IPS-NIHi7 (cell line): ENCODE measurements around the gene COL26A1.
"Not testable (repeated sequence)": the region's sequence is repeated elsewhere in the genome, so short reads cannot be mapped to it uniquely, and the experiment has no call there.

ENCODE experiments used
- DNase-seq: peaks from one replicate; pipeline ENCODE4 v3.0.0; 2012; ENCODE audit warnings: mixed read lengths; ENCODE audit errors: extremely low spot score

COL26A1 gene

GRCh38 chr7:101496017-101496416, 133.3 kb downstream of the COL26A1 start:
- DNase-seq, result no peak

DNA sequence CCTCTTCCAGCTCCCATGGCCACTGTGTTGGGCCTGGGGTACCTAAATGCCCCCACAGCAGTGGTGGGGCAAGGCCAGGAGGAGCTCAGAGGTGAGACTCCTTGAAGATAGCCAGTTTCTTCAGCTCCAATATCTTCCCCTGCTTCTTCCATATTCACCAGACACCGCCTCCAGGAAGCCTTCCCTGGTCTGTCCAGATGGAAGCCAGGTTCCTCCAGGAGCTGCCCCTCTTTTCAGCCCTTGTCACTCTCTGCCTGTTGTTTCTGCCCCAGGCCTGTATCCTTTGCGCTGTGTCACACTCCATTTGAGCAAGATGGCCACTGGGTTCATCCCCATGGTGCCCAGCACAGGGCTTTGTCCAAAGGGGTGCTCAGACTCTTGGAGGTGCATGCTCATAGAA, 138.7 kb downstream of the COL26A1 start:
- no peak for DNase-seq

DNA sequence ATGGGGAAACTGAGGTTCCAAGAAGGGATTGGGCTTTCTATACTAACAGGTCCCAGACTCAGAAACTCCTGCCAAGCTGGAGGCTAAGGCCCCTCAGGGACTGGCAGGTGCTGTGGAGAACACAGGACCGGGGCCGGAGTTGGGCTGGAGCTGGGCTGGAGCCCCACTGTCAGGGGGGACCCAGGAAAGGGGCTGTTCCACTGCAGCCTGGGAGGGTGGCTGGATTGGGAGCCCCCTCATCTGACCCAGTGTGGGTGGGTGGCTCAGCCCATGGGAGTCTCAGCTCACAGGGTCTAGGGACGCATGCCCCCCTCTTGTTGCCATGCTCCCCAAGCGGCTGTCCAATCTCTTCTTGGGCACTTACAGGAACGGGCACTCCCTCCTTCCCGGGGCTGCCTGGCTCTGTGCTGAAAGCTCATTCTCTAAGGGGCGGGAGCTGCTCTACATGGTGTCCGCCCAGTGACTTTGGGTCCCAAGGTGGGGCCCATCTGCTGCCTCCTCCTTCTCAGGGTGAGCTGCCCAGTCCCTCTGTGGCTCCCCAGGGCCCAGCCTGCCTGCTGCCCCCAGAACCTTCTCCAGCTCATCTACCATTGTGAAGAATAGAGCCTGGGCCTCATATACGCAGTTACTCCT, 139.9 kb downstream of the COL26A1 start:
- DNase-seq, result no peak

DNA sequence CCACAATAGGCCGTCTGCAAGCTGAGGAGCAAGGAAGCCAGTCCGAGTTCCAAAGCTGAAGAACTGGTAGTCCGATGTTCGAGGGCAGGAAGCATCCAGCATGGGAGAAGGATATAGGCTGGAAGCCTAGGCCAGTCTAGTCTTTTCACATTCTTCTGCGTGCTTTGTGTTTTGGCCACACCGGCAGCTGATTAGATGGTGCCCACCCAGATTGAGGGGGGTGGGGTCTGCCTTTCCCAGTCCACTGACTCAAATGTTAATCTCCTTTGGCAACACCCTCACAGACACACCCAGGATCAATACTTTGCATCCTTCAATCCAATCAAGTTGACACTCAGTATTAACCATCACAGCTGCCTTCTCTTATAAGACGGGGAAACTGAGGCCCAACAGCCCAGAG, 142.8 kb downstream of the COL26A1 start:
- DNase-seq, result not testable (repeated sequence)

GRCh38 chr7:101506531-101506930, 143.9 kb downstream of the COL26A1 start:
- DNase-seq, result no peak

DNA sequence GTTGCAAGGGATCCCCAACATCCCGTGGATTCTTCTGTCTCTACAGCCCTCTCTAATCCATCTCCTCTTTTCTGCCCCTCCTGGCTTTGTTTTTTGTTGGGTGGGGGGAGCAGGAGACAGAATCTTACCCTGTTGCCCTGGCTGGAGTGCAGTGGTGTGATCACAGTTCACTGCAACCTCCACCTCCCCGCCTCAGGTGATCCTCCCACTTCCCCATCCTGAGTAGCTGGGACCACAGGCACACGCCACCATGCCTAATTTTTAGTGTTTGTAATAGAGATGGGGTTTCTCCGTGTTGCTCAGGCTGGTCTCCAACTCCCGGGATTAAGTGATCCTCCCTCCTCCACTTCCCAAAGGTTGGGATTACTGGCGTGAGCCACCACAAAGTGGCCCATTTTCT, 144.7 kb downstream of the COL26A1 start:
- DNase-seq, result no peak

DNA sequence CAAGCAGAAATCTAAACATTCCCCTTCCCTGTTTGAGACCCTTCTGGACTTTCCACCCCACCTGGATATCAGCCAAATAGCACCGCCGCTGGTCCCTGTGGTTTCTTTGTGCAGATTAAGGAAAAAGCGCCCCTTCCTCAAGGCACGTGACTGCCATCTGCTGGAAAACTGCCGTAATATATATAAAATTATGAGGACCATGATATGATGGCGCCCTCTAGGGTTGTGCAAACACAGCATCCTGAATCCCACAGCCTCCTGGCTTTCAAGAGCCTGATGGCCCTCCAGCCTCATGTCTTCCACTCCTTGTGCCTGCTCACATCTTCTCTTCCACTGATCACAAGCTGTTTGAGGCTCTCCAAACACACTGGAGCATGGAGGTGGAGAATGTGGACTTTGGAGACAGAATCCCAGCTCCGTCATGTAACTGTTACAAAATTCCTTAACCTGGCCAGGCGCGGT, 145.1 kb downstream of the COL26A1 start:
- peak; percentile 83 for DNase-seq

GRCh38 chr7:101510297-101510696, 147.6 kb downstream of the COL26A1 start:
- no peak for DNase-seq

DNA sequence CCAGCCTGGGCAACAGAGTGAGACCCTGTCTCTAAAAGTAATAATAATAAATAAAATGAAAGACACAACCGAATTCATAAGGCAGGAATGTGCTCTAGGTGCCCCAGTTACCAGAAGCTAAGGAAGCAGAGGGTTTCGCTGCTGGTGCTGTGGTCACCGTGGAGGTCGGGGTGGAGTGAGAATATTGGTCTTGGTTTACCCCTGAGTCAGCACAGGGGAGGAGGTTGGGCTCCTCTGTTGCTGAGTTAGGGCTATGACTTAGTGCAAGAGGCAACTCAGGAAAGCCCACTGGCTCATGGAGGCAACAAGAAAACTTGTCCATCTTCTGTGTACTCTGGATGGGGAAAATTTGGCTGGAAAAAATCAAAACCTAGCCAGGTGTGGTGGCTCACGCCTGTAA, 149.3 kb downstream of the COL26A1 start:
- no peak for DNase-seq

DNA sequence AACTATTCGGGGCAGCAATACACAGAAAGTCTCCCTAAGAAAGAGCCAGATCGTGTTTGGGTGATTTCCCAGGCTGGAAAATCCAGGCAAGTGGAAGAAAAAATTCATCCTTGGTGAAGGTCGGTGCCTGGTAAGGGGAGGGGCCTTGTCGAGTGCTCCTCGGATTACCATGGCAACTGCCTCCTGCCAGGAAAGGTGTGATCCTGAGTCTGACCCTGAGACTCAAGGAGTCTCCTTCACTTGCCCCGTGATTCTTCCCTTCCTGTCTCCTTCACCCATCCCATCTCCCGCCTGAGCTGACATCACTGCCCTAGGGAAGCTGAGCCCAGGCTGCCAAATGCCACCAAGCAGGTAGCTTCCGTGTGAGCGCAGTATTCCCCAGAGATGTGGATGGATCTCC, 154.2 kb downstream of the COL26A1 start:
- DNase-seq, result peak; percentile 78

- DNase-seq, result no peak
These were observed 154.6 kb downstream of the COL26A1 start for GRCh38 chr7:101517304-101517703.

GRCh38 chr7:101518336-101518735, 155.7 kb downstream of the COL26A1 start:
- DNase-seq, result no peak

DNA sequence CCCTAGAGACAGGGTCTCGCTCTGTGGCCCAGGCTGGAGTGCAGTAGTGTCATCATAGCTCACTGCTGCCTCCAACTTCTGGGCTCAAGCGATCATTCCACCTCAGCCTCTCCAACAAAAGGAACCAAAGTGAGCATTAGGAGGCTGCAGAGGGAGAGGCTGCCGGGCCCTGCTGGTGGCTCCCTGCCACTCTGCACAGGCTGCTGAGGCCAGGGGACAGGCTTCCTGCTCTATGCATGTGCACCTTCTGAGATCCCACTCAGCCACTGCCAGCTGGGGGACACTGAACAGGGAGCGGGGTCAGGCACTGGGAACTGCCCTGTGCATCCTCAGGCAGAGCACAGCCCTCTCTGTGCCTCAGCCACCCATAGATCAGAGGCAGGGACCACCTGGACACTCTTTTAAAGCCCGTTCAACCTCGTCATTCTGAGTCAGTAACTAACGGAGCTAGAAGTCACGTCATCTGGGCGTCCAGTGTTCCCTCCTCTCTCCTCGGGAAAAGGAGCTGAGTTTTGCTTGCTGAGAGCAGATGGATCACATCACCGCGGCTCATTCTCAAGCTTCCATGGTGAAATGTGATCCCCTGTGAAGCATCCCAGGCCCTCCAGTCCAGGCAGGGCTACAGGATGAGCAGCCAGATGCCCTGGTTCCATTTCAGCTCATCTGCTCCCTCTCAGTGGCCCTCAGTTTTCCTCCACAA, 156.8 kb downstream of the COL26A1 start:
- DNase-seq, result no peak

DNA sequence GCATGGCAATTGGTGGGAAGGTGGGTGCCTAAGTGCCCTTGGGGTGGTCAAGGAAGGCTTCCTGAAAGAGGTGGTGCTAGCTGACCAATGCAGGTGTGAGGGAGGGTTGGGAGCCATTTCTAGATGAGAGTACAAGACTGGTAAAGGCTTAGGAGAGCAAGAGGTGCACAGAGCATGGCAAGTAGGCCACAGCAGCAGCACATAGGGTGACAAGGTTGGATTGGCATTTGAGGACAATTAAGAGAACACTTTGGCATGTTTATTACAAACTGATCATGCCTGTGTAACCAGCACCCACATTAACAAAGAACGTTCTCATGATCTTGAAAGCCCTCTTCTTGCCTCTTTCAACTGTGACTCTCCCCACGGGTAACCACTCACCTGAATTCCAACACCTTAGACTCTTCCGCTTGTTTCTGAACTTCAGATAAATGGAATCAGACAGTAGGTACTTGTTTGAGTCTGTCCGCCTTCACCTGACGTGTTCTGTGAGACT, 158.8 kb downstream of the COL26A1 start:
- DNase-seq, result no peak

- no peak for DNase-seq
These were observed 159.3 kb downstream of the COL26A1 start for GRCh38 chr7:101522021-101522420.

DNA sequence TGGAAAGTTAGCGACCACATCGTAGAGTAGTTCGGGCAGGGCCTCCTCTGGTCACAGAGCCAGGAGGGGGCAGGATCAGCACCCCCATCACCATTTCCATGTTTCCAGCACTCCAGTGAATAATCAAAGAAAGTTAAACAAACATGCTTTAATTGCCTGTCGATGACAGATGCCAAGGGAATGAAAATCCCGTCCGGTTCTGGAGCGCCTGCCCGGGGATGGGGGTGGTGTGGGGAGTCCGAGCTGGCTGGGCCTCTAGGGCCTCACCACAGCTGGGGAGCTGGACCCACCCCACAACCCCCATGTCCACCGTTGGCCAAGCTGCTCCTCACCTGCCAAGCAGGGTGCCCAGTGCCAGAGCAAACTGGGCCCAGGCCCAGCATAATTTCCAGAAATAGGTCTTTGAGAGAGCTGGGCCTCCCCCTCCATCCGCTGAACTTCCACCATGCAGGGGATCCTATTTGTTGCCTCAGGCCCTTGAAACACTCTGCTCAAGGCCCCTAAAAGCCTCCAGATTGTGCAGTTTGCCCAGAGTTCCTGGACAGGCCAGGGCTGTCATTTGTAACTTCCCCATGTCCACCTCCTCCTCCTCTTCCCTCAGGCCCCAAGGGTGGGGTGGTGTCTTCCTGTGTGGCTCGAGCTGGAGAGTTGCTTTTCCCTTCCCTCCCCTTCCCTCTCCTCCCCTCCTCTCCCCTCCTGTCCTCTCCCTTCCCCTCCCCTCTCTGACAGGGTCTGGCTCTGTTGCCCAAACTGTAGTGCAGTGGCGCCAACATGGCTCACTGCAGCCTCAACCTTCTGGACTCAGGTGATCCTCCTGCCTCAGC, 165.4 kb downstream of the COL26A1 start:
- DNase-seq, result no peak

- no peak for DNase-seq
These were observed 166.9 kb downstream of the COL26A1 start for GRCh38 chr7:101529560-101529959.

DNA sequence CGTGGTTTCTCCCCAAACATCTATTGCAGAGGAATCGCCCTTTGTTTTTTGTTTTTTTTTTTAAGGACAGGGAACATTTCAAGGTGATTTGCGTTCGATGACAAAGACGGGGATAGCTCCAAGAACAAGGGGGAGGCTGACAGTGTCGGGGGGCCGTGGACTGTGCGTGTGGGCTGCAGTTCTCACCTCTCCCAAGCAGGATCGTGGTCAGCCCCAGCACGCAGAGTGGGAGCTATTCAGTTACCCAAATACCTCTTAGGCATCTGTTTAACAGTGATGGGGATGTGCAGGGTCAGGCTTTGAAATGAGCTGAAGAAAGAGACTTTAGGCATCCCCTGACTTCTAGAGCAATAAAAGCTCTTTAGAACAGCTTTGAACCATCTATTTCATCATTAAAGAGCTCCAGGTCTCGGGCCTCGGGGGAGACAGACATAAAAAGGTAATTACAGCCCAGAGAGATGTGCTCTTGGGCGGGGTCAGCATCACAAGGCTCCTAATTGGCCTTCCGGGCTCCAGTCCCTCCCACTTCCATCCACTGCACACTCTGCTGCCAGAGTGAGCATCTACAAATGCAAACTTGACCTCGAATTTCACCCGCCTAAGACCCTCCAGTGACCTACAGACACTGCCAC, 169.2 kb downstream of the COL26A1 start:
- no peak for DNase-seq

GRCh38 chr7:101532400-101533102, 169.9 kb downstream of the COL26A1 start:
- no peak for DNase-seq

DNA sequence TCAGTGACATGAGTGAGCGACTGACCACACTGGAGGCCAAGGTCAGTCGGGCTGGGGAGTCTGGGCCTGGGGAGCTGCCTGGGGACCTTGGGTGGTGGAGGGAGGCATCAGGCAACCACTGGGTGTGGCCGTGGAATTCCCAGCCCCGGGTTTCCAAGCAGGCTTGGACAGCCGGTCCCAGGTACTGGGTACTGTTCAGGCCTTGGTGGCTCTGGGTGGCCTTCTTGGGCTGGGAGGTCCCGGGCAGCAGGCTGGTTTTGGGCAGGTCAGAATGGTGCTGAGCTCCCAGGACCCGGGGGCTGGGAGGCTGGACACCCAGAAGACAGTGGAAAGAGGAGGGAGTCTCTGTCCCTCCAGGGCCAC, 170.4 kb downstream of the COL26A1 start:
- DNase-seq, result no peak

- DNase-seq, result no peak
These were observed 171.5 kb downstream of the COL26A1 start for GRCh38 chr7:101534015-101534803.
